Kidney capillary endothelial cell (primary cell): ENCODE measurements around the gene NXPE4.
"Not testable (repeated sequence)": the region's sequence is repeated elsewhere in the genome, so short reads cannot be mapped to it uniquely, and the experiment has no call there.

ENCODE experiments used
- DNase-seq: peaks from one replicate; pipeline ENCODE4 v3.0.0-alpha.2; 2018; ENCODE audit warnings: low spot score

The NXPE4 gene

DNA sequence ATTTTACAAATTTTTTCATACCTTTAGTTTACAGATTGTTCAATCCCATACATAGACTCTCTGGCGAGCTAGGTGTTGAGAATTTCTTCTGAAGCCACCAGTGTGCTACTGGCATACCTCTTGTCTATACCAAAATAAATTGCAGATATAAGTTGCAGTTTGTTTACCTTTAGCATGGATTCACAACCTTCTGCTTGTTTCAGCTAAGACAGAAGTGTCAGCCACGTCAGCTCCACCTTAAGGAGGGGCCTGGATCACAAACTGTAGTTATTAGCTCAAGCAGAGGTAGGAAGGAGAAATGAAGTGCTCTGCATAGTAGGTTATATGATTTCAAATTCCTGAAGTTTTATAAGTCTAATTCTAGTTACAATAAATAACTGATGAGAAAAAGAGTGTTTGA is at the start of gene NXPE4:
NXPE4 (minus strand) TSS at position 216 of the 400 bp plus-strand sequence. CDS start 1,027 bp downstream, outside the sequence.
- DNase-seq: no peak

DNA sequence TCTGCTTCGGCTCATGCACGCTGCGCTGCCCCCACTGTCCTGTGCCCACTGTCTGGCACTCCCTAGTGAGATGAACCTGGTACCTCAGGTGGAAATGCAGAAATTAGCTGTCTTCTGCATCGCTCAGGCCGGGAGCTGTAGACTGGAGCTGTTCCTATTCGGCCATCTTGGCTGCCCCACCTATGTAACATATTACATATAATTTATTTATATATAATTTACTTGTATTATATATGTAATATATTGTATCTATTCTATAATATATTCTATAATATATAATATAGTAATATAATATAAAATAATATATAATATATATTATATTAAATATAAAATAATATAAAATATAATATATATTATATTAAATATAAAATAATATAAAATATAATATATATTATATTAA is 43.9 kb upstream of the NXPE4 start:
- not testable (repeated sequence) for DNase-seq

DNA sequence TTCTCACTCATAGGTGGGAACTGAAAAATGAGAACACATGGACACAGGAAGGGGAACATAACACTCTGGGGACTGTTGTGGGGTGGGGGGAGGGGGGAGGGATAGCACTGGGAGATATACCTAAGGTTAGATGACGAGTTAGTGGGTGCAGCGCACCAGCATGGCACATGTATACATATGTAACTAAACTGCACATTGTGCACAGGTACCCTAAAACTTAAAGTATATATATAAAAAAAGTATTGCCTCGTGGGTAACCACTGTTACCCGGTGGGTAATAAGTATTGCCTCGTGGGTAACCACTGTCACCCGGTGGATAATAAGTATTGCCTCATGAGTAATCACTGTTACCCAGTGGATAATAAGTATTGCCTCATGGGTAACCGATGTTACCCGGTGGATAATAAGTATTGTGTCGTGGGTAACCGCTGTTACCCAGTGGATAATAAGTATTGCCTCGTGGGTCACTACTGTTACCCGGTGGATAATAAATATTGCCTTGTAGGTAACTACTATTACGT is 35.9 kb upstream of the NXPE4 start:
- DNase-seq: not testable (repeated sequence)

DNA sequence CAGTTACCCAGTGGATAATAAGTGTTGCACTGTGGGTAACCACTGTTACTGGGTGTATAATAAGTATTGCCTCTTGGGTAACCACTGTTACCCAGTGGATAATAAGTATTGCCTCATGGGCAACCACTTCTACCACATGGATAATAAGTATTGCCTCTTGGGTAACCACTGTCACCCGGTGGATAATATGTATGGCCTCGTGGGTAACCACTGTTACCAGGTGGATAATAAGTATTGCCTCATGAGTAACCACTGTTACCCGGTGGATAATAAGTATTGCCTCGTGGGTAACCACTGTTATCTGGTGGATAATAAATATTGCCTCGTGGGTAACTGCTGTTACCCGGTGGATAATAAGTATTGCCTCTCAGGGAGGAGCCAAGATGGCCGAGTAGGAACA is 29.7 kb upstream of the NXPE4 start:
- no peak for DNase-seq

DNA sequence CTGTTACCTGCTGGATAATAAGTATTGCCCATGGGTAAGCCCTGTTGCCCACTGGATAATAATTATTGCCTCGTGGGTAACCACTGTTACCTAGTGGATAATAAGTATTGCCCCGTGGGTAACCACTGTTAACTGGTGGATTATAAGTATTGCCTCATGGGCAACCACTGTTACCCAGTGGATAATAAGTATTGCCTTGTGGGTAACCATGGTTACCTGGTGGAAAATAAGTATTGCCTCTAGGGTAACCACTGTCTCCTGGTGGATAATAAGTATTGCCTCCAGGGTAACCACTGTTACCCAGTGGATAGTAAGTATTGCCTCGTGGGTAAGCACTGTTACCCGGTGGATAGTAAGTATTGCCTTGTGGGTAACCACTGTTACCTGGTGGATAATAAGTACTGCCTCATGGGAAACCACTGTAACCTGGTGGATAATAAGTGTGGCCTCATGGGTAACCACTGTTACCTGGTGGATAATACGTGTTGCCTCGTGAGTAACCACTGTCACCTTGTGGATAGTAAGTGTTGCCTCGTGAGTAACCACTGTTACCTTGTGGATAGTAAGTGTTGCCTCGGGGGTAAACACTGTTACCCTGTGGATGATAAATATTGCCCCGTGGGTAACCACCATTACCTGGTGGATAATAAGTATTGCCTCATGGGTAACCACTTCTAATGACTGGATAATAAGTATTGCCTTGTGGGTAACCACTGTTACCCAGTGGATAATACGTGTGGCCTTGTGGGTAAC is 29.0 kb upstream of the NXPE4 start:
- no peak for DNase-seq

DNA sequence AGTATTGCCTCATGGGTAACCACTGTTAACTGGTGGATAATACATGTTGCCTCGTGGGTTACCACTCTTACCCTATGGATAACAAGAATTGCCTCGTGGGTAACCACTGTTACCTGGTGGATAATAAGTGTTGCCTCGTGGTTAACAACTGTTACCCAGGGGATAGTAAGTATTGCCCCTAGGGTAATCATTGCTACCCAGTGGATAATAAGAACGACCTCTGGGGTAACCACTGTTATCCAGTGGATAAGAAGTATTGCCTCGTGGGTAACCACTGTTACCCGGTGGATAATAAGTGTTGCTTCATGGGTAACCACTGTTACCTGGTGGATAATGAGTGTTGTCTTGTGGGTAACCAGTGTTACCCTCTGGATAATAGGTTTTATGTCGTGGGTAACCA is 28.1 kb upstream of the NXPE4 start:
- no peak for DNase-seq

DNA sequence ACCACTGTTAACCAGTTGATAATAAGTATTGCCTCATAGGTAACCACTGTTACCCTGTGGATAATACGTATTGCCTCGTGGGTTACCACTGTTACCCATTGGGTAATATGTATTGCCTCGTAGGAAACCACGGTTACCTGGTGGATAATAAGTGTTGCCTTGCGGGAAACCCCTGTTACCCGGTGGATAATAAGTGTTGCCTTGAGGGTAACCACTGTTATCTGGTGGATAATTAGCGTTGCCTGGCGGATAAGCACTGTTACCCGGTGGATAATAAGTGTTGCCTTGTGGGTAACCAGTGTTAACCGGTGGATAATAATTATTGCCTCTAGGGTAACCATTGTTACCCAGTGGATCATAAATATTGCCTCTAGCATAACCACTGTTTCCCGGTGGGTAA is 27.3 kb upstream of the NXPE4 start:
- no peak for DNase-seq

DNA sequence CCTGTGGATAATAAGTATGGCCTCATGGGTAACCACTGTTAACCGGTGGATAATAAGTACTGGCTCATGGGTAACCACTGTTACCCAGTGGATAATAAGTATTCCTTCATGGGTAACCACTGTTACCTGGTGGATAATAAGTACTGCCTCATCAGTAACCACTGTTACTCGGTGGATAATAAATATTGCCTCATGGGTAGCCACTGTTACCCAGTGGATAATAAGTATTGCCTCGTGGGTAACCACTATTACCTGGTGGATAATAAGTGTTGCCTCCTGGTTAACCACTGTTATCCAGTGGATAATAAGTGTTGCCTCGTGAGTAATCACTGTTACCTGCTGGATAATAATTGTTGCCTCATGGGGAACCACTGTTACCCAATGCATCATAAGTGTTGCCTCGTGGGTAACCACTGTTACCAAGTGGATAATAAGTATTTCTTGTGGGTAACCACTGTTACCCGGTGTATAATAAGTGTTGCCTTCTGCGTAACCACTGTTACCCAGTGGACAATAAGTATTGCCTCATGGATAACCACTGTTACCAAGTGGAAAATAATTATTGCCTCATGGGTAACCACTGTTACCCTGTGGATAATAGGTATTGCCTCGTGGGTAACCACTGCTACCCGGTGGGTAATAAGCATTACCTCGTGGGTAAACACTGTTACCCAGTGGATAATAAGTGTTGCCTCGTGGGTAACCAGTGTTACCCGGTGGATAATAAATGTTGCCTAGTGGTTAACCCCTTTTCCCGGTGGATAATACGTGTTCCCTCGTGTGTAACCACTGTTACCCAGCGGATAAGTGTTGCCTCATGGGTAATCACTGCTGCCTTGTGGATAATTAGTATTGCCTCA is 26.6 kb upstream of the NXPE4 start:
- DNase-seq: no peak

DNA sequence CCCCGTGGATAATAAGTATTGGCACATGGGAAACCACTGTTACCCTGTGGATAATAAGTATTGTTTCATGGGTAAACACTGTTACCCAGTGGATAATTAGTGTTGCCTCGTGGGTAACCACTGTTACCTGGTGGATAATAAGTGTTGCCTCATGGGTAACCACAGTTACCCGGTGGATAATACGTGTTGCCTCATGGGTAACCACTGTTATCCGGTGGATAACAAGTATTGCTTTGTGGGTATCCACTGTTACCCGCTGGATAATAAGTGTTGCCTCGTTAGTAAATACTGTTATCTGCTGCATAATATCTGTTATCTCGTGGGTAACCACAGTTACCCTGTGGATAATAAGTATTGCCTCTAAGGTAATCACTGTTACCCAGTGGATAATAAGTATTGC is 25.5 kb upstream of the NXPE4 start:
- DNase-seq: no peak

DNA sequence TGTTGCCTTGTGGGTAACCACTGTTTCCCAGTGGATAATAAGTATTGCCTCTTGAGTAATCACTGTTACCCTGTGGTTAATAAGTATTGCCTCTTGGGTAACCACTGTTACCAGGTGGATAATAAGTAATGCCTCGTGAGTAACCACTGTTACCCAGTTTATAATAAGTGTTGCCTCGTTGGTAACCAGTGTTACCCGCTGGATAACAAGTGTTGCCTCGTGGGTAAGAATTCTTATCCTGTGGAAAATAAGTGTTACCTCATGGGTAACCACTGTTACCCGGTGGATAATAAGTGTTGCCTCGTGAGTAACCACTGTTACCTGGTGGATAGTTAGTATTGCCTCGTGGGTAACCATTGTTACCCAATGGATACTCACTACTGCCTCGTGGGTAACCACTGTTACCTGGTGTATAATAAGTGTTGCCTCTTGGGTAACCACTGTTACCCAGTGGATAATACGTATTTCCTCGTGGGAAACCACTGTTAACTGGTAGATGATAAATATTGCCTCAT is 24.1 kb upstream of the NXPE4 start:
- no peak for DNase-seq

DNA sequence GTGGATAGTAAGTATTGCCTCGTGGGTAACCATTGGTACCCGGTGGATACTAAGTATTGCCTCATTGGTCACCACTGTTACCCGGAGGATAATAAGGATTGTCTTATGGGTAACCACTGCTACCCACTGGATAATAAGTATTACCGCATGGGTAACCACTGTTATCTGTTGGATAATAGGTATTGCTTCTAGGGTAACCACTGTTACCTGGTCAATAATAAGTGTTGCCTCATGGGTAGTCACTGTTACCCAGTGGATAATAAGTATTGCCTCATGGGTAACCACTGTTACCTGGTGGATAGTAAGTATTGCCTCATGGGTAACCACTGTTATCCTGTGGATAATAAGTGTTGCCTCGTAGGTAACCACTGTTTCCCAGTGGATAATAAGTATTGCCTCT is 22.6 kb upstream of the NXPE4 start:
- DNase-seq: no peak

DNA sequence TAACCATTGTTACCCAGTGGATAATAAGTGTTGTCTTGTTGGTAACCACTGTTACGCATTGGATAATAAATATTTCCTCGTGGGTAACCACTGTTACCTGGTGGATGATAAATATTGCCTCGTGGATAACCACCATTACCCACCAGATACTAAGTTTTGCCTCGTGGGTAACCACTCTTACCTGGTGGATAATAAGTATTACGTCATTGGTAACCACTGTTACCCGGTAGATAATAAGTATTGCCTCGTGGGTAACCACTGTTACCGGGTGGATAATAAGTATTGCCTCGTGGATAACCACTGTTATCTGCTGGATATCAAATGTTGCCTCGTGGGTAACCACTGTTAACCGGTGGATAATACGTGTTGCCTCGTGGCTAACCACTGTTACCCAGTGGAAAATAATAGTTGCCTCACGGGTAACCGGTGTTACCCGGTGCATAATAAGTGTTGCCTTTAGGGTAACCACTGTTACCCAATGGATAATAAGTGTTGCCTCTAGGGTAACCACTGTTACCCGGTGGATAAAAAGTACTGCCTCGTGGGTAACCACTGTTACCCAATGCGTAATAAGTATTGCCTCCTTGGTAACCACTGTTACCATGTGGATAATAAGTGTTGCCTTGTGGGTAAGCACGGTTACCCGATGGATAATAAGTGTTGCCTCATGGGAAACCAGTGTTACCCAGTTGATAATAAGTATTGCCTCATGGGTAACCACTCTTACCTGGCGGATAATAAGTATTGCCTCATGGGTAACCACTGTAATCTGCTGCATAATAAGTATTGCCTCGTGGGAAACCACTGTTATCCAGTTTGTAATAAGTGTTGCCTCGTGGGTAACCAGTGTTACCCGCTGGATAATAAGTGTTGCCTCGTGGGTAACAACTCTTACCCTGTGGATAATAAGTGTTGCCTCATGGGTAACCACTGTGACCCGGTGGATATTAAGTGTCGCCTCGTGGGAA is 21.9 kb upstream of the NXPE4 start:
- no peak for DNase-seq

DNA sequence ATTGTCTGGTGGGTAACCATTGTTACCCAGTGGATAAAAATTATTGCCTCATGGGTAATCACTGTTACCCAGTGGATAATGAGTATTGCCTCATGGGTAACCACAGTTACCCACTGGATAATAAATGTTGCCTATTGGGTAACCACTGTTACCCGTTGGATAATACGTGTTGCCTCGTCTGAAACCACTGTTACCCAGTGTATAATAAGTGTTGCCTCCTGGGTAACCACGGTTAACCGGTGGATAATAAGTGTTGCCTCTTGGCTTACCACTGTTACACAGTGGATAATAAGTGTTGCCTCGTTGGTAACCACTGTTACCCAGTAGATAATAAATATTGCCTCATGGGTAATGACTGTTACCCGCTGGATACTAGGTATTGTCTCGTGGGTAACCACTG is 20.9 kb upstream of the NXPE4 start:
- DNase-seq: no peak

DNA sequence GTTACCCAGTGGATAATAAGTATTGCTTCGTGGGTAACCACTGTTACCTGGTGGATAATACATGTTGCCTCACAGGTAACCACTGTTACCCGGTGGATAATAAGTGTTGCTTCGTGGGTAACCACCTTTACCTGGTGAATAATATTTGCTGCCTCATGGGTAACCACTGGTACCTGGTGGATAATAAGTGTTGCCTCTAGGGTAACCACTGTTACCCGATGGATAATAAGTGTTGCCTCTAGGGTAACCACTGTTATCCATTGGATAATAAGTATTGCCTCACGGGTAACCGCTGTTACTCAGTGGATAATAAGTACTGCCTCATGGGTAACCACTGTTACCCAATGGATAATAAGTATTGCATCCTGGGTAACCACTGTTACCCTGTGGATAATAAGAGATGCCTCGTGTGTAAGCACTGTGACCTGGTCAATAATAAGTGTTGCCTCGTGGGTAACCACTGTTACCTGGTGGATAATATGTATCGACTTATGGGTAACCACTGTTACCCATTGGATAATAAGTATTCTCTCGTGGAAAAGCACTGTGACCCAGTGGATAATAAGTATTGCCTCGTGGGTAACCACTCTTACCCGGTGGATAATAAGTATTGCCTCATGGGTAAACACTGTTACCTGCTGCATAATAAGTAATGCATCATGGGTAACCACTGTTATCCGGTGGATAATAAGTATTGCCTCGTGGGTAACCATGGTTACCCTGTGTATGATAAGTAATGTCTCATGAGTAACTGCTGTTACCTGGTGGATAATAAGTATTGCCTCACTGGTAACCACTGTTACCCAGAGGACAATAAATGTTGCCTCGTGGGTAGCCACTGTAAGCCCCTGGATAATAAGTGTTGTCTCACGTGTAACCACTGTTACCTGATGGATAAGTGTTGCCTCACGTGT is 20.1 kb upstream of the NXPE4 start:
- DNase-seq: no peak

DNA sequence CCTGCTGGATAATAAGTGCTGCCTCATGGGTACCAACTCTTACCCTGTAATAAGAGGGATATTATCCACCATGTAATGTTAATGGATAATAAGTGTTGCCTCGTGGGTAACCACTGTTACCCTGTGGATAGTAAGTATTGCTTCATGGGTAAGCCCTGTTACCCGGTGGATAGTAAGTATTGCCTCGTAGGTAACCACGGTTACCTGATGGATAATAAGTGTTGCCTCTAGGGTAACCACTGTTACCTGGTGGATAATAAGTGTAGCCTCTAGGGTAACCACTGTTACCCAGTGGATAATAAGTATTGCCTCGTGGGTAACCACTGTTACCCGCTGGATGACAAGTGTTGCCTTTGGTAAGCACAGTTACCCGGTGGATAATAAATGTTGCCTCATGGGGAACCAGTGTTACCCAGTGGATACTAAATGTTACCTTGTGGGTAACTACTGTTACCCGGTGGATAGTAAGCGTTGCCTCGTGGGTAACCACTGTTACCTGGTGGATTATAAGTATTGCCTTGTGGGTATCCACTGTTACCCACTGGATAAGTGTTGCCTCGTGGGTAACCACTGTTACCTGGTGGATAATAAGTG is 18.6 kb upstream of the NXPE4 start:
- no peak for DNase-seq

DNA sequence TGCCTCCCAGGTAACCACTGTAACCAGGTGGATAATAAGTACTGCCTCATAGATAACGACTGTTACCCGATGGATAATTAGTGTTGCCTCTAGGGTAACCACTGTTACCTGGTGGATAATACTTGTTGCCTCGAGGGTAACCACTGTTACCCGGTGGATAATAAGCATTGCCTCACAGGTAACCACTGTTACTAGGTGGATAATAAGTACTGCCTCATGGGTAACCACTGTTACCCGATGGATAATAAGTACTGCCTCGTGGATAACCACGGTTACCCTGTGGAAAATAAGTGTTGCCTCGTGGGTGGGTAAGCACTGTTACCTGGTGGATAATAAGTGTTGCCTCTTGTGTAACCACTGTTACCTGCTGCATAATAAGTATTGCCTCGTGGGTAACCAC is 17.5 kb upstream of the NXPE4 start:
- not testable (repeated sequence) for DNase-seq

DNA sequence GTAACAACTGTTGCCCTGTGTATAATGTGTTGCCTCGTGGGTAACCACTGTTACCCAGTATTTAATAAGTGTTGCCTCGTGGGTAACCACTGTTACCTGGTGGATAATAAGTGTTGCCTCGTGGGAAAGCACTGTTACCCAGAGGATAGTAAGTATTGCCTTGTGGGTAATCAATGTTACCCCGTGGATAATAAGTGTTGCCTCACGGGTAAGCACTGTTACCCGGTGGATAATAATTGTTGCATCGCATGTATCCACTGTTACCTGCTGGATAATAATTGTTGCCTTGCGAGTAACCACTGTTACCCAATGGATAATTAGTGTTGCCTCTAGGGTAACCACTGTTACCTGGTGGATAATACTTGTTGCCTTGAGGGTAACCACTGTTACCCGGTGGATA is 17.1 kb upstream of the NXPE4 start:
- DNase-seq: no peak

DNA sequence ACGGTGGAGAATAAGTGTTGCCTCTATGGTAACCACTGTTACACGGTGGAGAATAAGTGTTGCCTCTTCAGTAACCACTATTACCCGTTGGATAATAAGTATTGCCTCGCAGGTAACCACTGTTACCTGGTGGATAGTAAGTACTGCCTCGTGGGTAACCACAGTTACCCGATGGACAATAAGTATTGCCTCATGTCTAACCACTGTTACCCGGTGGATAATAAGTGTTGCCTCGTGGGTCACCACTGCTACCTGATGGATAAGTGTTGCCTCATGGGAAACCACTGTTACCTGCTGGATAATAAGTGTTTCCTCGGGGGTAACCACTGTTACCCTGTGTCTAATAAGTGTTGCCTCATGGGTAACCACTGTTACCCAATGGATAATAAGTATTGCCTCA is 16.6 kb upstream of the NXPE4 start:
- not testable (repeated sequence) for DNase-seq

DNA sequence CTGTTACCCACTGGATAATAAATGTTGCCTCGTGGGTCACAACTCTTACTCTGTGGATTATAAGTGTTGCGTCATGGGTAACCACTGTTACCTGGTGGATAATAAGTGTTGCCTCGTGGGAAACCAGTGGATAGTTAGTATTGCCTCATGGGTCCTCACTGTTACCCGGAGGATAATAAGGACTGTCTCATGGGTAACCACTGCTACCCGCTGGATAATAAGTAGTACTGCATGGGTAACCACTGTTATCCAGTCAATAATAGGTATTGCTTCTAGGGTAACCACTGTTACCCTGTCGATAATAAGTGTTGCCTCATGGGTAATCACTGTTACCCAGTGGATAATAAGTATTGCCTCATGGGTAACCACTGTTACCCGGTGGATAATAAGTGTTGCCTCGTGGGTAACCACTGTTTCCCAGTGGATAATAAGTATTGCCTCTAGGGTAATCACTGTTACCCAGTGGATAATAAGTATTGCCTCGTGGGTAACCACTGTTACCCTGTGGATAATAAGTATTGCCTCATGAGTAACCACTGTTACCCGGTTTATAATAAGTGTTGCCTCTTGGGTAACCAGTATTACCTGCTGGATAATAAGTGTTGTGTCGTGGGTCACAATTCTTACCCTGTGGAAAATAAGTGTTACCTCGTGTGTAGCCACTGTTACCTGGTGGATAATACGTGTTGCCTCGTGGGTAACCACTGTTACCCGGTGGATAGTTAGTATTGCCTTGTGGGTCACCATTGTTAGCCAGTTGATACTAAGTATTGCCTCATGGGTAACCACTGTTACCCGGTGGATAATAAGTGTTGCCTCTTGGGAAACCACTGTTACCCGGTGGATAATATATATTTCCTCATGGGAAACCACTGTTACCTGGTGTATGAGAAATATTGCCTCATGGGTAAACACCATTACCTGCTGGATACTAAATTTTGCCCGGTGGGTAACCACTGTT is 15.7 kb upstream of the NXPE4 start:
- no peak for DNase-seq
